ENCODE data around the gene SORBS2. TPM values are rescaled to one million over a fixed set of nuclear protein-coding genes. Genes with fewer than 3 reads are reported as not detected.
A peak's percentile ranks its signal among the peaks of the same experiment; 100 is the strongest.
"Not testable (repeated sequence)": the region's sequence is repeated elsewhere in the genome, so short reads cannot be mapped to it uniquely, and the experiment has no call there.

SORBS2 gene
- total and polyA plus RNA-seq, 7 donors, result 7.9 to 1,032 (median 849) TPM

DNA sequence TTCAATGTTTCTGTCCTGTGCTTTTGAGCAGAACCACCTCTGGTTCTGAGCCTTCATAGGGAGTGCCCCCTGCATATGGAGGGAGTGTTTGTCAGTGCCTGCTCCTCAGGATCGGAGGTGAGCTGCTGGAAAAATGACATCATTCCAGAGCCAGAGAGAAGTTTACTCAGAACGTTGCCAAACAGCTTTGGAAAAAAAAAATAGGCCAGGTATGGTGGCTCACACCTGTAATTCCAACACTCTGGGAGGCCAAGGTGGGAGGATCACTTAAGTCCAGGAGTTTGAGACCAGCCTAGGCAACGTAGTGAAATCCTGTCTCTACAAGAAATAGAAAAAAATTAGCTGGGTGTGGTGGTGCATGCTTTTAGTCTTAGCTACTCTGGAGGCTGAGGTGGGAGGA is 249.5 kb downstream of the SORBS2 start:
- Histone ChIP-seq H3K9me3 (no peaks in the 10 kb centered on the region), H3K27ac (no peak overlapping the region), H3K36me3 (no peaks in the 10 kb centered on the region), H3K4me1 (peaks cover 0 to 57% (median 48%) of the 10 kb centered on the region in 4 donors), H3K4me3 (no peak overlapping the region), H3K27me3 (no peaks in the 10 kb centered on the region)
- no peak for TF ChIP-seq EP300 (IDR thresholded peaks at IDR 0.05)
- no peak for TF ChIP-seq POLR2AphosphoS5 (IDR thresholded peaks at IDR 0.05)
- TF ChIP-seq POLR2A (IDR thresholded peaks at IDR 0.05), result no peak
- TF ChIP-seq, protein P1, sequence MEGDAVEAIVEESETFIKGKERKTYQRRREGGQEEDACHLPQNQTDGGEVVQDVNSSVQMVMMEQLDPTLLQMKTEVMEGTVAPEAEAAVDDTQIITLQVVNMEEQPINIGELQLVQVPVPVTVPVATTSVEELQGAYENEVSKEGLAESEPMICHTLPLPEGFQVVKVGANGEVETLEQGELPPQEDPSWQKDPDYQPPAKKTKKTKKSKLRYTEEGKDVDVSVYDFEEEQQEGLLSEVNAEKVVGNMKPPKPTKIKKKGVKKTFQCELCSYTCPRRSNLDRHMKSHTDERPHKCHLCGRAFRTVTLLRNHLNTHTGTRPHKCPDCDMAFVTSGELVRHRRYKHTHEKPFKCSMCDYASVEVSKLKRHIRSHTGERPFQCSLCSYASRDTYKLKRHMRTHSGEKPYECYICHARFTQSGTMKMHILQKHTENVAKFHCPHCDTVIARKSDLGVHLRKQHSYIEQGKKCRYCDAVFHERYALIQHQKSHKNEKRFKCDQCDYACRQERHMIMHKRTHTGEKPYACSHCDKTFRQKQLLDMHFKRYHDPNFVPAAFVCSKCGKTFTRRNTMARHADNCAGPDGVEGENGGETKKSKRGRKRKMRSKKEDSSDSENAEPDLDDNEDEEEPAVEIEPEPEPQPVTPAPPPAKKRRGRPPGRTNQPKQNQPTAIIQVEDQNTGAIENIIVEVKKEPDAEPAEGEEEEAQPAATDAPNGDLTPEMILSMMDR (IDR thresholded peaks at IDR 0.05), result no peak
- intact Hi-C loops (cut with DNase I), result no loop called here
- 56 to 79% methylated on average over 3 of the region's 3 CpGs for WGBS, 2 donors
- DNase-seq, result no peak

DNA sequence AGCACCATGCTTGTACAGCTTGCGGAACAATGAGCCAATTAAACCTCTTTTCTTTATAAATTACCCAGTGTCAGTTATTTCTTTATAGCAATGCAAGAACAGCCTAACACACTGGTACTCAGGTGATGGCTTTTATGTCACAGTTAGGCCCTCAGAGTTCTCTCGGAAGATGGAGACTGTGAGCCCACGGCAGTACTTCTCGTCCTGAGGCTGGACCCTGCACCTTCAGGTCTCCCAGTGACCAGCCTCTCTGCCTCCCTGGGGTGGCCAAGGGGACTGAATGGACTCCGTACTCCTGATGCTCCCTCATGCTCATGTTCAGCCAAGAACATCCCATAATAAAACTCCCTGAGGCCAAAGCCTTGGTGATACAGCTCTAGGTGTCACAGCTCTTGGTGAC is 251.7 kb downstream of the SORBS2 start:
- Histone ChIP-seq H3K36me3 (no peaks in the 10 kb centered on the region), H3K27ac (peak overlapping the region in 2 of 4 donors; percentile 50 to 64), H3K4me3 (no peak overlapping the region), H3K4me1 (peaks cover 0 to 36% (median 27%) of the 10 kb centered on the region in 4 donors), H3K27me3 (no peaks in the 10 kb centered on the region), H3K9me3 (no peaks in the 10 kb centered on the region)
- WGBS, 2 donors, result 90 to 95% methylated on average over 5 of the region's 5 CpGs
- TF ChIP-seq EP300 (IDR thresholded peaks at IDR 0.05), result no peak
- no peak for TF ChIP-seq POLR2A (IDR thresholded peaks at IDR 0.05)
- TF ChIP-seq, protein P1 (IDR thresholded peaks at IDR 0.05), result no peak
- no peak for TF ChIP-seq POLR2AphosphoS5 (IDR thresholded peaks at IDR 0.05)
- intact Hi-C loops (cut with DNase I), result no loop called here
- no peak for DNase-seq

DNA sequence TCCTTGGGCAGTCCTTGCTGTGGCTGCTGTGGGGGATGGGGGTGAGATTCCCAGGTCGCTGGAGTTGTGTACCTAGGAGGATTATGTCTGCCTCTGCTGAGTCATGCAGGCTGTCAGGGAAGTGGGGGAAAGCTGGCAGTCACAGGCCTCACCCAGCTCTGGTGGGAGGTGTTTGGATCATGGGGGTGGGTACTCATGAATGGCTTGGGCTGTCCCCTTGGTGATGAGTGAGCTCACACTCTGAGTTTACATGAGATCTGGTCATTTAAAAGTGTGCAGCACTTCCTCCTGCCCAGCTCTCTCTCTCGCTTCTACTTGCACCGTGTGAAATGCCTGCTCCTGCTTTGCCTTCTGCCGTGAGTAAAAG is 252.1 kb downstream of the SORBS2 start:
- intact Hi-C loops (cut with DNase I), result no loop called here
- 37 to 54% methylated on average over 4 of the region's 4 CpGs for WGBS, 2 donors
- DNase-seq, result no peak
- TF ChIP-seq POLR2A (IDR thresholded peaks at IDR 0.05), result no peak
- no peak for TF ChIP-seq POLR2AphosphoS5 (IDR thresholded peaks at IDR 0.05)
- TF ChIP-seq, protein P1 (IDR thresholded peaks at IDR 0.05), result no peak
- no peak for TF ChIP-seq EP300 (IDR thresholded peaks at IDR 0.05)
- Histone ChIP-seq H3K27me3 (no peaks in the 10 kb centered on the region), H3K4me3 (no peak overlapping the region), H3K9me3 (no peaks in the 10 kb centered on the region), H3K27ac (peak overlapping the region in 2 of 4 donors; percentile 50 to 64), H3K36me3 (no peaks in the 10 kb centered on the region), H3K4me1 (peaks cover 0 to 35% (median 26%) of the 10 kb centered on the region in 4 donors)

DNA sequence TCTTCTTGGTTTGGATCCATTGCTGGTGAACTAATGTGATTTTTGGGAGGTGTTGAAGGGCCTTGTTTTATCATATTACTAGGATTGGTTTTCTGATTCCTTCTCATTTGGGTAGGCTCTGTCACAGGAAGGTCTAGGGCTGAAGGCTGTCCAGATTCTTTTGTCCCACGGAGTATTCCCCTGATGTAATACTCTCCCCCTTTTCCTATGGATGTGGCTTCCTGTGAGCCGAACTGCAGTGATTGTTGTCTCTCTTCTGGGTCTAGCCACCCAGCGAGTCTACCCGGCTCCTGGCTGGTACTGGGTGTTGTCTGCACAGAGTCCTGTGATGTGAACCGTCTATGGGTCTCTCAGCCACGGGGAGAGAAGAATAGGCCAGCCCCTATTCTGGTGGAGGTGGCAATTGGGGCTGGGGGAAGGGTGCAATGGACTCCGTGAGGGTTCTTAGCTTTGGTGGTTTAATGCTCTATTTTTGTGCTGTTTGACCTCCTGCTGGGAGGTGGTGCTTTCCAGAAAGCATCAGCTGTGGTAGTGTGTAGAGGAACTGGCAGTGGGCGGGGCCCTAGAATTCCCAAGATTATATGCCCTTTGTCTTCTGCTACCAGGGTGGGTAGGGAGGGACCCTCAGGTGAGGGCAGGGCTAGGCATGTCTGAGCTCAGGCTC is 252.6 kb downstream of the SORBS2 start:
- WGBS, 2 donors, result 69 to 75% methylated on average over 8 of the region's 8 CpGs

DNA sequence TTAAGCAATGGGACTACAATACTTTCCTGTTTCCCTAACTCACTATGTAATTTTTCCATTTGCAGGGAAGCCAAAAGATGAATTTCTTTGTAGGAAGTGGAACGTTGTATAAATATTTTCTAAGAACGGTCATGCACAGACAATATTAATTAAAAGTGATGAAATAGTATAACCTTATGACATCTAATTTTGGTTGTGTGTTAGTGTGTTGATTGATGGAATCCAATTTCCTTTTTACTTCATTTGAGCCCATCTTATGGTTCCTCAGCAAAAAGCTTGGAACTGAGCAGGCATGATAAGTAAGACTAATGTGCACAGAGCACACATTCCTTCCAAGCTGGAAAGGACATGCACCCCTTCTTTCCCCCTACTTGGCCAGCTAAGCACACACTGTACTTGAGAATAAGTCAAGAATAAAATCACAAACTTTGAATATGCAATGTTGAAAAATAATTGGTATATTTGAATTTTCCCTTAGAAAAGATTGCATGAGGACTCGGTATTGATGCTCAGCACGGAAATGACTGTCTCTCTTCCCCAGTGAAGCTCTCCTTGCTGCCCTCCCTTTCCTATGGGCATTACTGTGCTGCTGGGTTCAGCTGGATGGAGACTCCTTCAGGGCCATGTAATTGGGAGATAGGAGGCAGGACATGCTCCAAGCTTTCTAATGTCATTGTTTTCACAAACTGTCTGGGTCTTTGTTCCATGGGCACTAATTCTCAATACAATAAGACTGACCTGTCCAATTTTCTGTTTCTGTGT is 257.4 kb downstream of the SORBS2 start:
- WGBS, 2 donors, result 78 to 87% methylated on average over 4 of the region's 4 CpGs
- DNase-seq, result no peak
- Histone ChIP-seq H3K27ac (peak overlapping the region in 1 of 4 donors; percentile 56), H3K4me1 (peaks cover 0 to 16% (median 9%) of the 10 kb centered on the region in 4 donors), H3K9me3 (no peaks in the 10 kb centered on the region), H3K27me3 (no peaks in the 10 kb centered on the region), H3K36me3 (no peaks in the 10 kb centered on the region), H3K4me3 (no peak overlapping the region)
- TF ChIP-seq EP300 (IDR thresholded peaks at IDR 0.05) (no peak), POLR2AphosphoS5 (IDR thresholded peaks at IDR 0.05) (no peak), POLR2A (IDR thresholded peaks at IDR 0.05) (no peak)
- TF ChIP-seq, protein P1 (IDR thresholded peaks at IDR 0.05), result no peak
- intact Hi-C loops (cut with DNase I), result no loop called here

More for the DNA sequence above, 252.6 kb downstream of the SORBS2 start:
- H3K4me3 ChIP-seq; DNase-seq; H3K27me3 ChIP-seq; H3K36me3 ChIP-seq; H3K9me3 ChIP-seq; intact Hi-C loops (cut with DNase I): not testable (repeated sequence)
- Histone ChIP-seq H3K4me1 (peaks cover 0 to 30% (median 24%) of the 10 kb centered on the region in 4 donors), H3K27ac (peak overlapping the region in 2 of 4 donors; percentile 50 to 64)
